GM12878 (cell line): ENCODE data around the gene TOMM22. TPM values are rescaled to one million over a fixed set of nuclear protein-coding genes. Genes with fewer than 3 reads are reported as not detected.

Experiments
- ASH2L ChIP-seq: fragments of 300-600, 200-600 bp; sonication (generic); IDR thresholded peaks from 2 replicates; pipeline ENCODE4 v1.6.1; 2017; ENCODE audit warnings: low read depth, mild to moderate bottlenecking, borderline replicate concordance
- CBX3 ChIP-seq: fragments of 200-600 bp; sonication (generic); IDR thresholded peaks from 2 replicates; pipeline ENCODE4 v1.6.1; 2016; ENCODE audit warnings: low read depth, borderline replicate concordance
- CBX5 ChIP-seq: sonication (generic); IDR thresholded peaks from 2 replicates; pipeline ENCODE4 v1.6.1; 2016; ENCODE audit warnings: low read depth, moderate library complexity, mild to moderate bottlenecking, inconsistent platforms
- JUNB ChIP-seq: IDR thresholded peaks from 2 replicates; pipeline ENCODE4 v1.6.1; 2016; ENCODE audit warnings: antibody characterized with exemption, mild to moderate bottlenecking
- LARP7 ChIP-seq: fragments of 450-650 bp; IDR thresholded peaks from 2 replicates; pipeline ENCODE4 v1.6.1; 2017; ENCODE audit warnings: mild to moderate bottlenecking
- PML ChIP-seq: IDR thresholded peaks from 2 replicates; pipeline ENCODE4 v1.6.1; 2012; ENCODE audit warnings: low read length, inconsistent platforms
- RAD51 ChIP-seq: fragments of 450-650 bp; IDR thresholded peaks from 2 replicates; pipeline ENCODE4 v1.6.1; 2016; ENCODE audit warnings: moderate library complexity, mild to moderate bottlenecking, inconsistent platforms
- RBBP5 ChIP-seq: fragments of 200-600 bp; sonication (generic); conservative IDR thresholded peaks from 2 replicates; pipeline ENCODE4 v1.6.1; 2016
- SPI1 ChIP-seq: IDR thresholded peaks from 2 replicates; pipeline ENCODE4 v1.6.1; 2011; ENCODE audit warnings: low read depth, mild to moderate bottlenecking, low read length, moderate library complexity, borderline replicate concordance; ENCODE audit not compliant: insufficient read depth
- TAF1 ChIP-seq: IDR thresholded peaks from 2 replicates; pipeline ENCODE4 v1.6.1; 2011; ENCODE audit warnings: mild to moderate bottlenecking, low read depth, low read length, borderline replicate concordance
- TCF3 ChIP-seq: IDR thresholded peaks from 2 replicates; pipeline ENCODE4 v1.6.1; 2012; ENCODE audit warnings: low read depth, mild to moderate bottlenecking, low read length, borderline replicate concordance; ENCODE audit not compliant: insufficient read depth
- ZNF207 ChIP-seq: fragments of 450-650 bp; IDR thresholded peaks from 2 replicates; pipeline ENCODE4 v1.6.1; 2014; ENCODE audit warnings: antibody characterized with exemption, mild to moderate bottlenecking, borderline replicate concordance
- ZNF24 ChIP-seq: fragments of 450-650 bp; IDR thresholded peaks from 2 replicates; pipeline ENCODE4 v1.6.1; 2017; ENCODE audit warnings: antibody characterized with exemption, mild to moderate bottlenecking
- polyA plus RNA-seq, 11 experiments: library from polyadenylated mRNA; depleted of rRNA in 4 of 11; unstranded in 6 of 11; stranded (reverse) in 5 of 11; fragments of >200 nt; fragmentation: Nextera tagmentation in 4 of 11; fragmentation: Illumina TruSeq in 1 of 11; extraction: Ambion mirVana in 4 of 11; extraction: Trizol in 1 of 11; gene quantifications; 1 replicate in 1 of 11; 2 replicates in 10 of 11; pipeline versions ENCODE4 v1.2.1 to v1.2.3, GENCODE V29; 2011 to 2016; ENCODE audit warnings: inconsistent platforms in 2 of 11, missing spikeins in 2 of 11, low read depth in 1 of 11
- total RNA-seq, 4 experiments: library from RNA; depleted of rRNA in 3 of 4; stranded (reverse); fragments of >200 nt in 3 of 4; fragmentation: Illumina TruSeq in 1 of 4; extraction: Trizol in 1 of 4; gene quantifications; 2 replicates each; pipeline versions ENCODE4 v1.2.1 to v1.2.3, GENCODE V29; 2013 to 2021
- TF ChIP-seq, protein P1 (sequence below), 3 experiments: IDR thresholded peaks in 2 of 3; conservative IDR thresholded peaks in 1 of 3; 2 replicates each; pipeline ENCODE4 v1.5.1; 2011; ENCODE audit warnings: low read depth in 3 of 3, low read length in 3 of 3, mild to moderate bottlenecking in 3 of 3, control low read depth in 2 of 3, moderate library complexity in 2 of 3, inconsistent platforms in 1 of 3, mixed read lengths in 1 of 3; ENCODE audit not compliant: control insufficient read depth in 2 of 3, insufficient read depth in 1 of 3; ENCODE audit errors: extremely low read depth in 1 of 3
- TF ChIP-seq, protein P2 (sequence below): fragments of 450-650 bp; formaldehyde crosslinking; IDR thresholded peaks from 2 replicates; pipeline ENCODE4 v1.4.0; 2022; ENCODE audit warnings: mild to moderate bottlenecking, moderate library complexity
- TF ChIP-seq, protein P3 (sequence below): IDR thresholded peaks from 2 replicates; pipeline ENCODE4 v1.6.1; 2012; ENCODE audit warnings: improper control_type of control experiment, low read depth, low read length; ENCODE audit not compliant: insufficient replicate concordance
- TF ChIP-seq, protein P4 (sequence below): fragments of 450-650 bp; IDR thresholded peaks from 2 replicates; pipeline ENCODE4 v1.6.1; 2017; ENCODE audit warnings: low read depth, mild to moderate bottlenecking, moderate library complexity

TOMM22 gene
- total and polyA plus RNA-seq, 10 of the 15 experiments (the other 5 are each of a cell fraction or from before 2014, with no cell fraction given): 37.6 to 197 (median 94.9) TPM

DNA sequence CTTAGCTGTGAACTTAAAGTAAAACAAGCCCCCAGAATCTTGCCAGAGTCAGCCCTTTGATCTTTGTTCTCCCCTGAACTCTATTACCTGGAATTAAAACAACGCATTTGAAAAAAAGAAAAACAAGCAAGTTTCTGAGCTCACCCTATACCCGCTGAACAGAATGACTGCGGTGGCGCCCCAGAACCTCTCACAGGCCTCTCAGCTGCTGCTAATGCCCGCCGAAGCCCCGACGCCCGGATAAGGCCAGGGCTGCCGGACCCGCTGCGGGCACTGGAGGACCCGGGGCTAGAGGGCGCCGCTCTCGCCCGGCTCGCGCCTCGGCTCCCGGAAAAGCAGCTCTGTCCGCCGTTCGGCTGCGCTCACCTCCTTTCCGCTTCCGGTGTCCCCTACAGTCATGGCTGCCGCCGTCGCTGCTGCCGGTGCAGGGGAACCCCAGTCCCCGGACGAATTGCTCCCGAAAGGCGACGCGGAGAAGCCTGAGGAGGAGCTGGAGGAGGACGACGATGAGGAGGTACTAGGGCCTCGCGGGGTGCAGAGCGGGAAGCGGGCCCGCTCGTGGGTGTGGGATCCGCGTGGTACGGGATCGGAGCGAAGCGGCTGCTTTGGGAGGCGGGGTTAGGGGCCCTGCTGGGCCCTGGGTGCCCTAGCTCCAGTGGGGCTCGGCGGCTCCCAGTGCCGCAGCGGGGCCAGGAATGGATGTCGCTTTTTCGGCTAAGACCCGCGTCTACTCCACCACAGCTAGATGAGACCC is at the start of gene TOMM22 (continued):
- TF ChIP-seq TCF3: peak; percentile 62; the same call in 1 of the 2 replicates
- TF ChIP-seq LARP7: peak; percentile 94
- TF ChIP-seq, protein P1, sequence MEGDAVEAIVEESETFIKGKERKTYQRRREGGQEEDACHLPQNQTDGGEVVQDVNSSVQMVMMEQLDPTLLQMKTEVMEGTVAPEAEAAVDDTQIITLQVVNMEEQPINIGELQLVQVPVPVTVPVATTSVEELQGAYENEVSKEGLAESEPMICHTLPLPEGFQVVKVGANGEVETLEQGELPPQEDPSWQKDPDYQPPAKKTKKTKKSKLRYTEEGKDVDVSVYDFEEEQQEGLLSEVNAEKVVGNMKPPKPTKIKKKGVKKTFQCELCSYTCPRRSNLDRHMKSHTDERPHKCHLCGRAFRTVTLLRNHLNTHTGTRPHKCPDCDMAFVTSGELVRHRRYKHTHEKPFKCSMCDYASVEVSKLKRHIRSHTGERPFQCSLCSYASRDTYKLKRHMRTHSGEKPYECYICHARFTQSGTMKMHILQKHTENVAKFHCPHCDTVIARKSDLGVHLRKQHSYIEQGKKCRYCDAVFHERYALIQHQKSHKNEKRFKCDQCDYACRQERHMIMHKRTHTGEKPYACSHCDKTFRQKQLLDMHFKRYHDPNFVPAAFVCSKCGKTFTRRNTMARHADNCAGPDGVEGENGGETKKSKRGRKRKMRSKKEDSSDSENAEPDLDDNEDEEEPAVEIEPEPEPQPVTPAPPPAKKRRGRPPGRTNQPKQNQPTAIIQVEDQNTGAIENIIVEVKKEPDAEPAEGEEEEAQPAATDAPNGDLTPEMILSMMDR (IDR thresholded peaks at IDR 0.05 in 2 of 3, conservative IDR thresholded peaks at IDR 0.05 in 1 of 3; ENCODE audit: control insufficient read depth in 2 of 3, extremely low read depth in 1 of 3, insufficient read depth in 1 of 3, low read depth in 3 of 3, low read length in 3 of 3): peak; percentile 77 to 92 (median 81)
- TF ChIP-seq, protein P2, sequence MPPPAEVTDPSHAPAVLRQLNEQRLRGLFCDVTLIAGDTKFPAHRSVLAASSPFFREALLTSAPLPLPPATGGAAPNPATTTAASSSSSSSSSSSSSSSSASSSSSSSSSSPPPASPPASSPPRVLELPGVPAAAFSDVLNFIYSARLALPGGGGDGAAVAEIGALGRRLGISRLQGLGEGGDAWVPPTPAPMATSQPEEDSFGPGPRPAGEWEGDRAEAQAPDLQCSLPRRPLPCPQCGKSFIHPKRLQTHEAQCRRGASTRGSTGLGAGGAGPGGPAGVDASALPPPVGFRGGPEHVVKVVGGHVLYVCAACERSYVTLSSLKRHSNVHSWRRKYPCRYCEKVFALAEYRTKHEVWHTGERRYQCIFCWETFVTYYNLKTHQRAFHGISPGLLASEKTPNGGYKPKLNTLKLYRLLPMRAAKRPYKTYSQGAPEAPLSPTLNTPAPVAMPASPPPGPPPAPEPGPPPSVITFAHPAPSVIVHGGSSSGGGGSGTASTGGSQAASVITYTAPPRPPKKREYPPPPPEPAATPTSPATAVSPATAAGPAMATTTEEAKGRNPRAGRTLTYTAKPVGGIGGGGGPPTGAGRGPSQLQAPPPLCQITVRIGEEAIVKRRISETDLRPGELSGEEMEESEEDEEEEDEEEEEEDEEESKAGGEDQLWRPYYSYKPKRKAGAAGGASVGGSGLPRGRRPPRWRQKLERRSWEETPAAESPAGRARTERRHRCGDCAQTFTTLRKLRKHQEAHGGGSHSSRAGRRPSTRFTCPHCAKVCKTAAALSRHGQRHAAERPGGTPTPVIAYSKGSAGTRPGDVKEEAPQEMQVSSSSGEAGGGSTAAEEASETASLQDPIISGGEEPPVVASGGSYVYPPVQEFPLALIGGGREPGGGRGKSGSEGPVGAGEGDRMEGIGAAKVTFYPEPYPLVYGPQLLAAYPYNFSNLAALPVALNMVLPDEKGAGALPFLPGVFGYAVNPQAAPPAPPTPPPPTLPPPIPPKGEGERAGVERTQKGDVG: no peak
- TF ChIP-seq TAF1: peak; percentile 95
- peak; percentile 97 for TF ChIP-seq ZNF207
- no peak for TF ChIP-seq SPI1
- TF ChIP-seq, protein P3, sequence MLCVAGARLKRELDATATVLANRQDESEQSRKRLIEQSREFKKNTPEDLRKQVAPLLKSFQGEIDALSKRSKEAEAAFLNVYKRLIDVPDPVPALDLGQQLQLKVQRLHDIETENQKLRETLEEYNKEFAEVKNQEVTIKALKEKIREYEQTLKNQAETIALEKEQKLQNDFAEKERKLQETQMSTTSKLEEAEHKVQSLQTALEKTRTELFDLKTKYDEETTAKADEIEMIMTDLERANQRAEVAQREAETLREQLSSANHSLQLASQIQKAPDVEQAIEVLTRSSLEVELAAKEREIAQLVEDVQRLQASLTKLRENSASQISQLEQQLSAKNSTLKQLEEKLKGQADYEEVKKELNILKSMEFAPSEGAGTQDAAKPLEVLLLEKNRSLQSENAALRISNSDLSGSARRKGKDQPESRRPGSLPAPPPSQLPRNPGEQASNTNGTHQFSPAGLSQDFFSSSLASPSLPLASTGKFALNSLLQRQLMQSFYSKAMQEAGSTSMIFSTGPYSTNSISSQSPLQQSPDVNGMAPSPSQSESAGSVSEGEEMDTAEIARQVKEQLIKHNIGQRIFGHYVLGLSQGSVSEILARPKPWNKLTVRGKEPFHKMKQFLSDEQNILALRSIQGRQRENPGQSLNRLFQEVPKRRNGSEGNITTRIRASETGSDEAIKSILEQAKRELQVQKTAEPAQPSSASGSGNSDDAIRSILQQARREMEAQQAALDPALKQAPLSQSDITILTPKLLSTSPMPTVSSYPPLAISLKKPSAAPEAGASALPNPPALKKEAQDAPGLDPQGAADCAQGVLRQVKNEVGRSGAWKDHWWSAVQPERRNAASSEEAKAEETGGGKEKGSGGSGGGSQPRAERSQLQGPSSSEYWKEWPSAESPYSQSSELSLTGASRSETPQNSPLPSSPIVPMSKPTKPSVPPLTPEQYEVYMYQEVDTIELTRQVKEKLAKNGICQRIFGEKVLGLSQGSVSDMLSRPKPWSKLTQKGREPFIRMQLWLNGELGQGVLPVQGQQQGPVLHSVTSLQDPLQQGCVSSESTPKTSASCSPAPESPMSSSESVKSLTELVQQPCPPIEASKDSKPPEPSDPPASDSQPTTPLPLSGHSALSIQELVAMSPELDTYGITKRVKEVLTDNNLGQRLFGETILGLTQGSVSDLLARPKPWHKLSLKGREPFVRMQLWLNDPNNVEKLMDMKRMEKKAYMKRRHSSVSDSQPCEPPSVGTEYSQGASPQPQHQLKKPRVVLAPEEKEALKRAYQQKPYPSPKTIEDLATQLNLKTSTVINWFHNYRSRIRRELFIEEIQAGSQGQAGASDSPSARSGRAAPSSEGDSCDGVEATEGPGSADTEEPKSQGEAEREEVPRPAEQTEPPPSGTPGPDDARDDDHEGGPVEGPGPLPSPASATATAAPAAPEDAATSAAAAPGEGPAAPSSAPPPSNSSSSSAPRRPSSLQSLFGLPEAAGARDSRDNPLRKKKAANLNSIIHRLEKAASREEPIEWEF: no peak
- TF ChIP-seq CBX5: peak; percentile 77
- peak; percentile 87; the same call in 1 of the 2 replicates for TF ChIP-seq RBBP5
- peak; percentile 84; the same call in 1 of the 2 replicates for TF ChIP-seq ASH2L
- peak; percentile 45; the same call in 1 of the 2 replicates for TF ChIP-seq ZNF24
- TF ChIP-seq JUNB: no peak
- TF ChIP-seq RAD51: no peak
- peak; percentile 87; the same call in 1 of the 2 replicates for TF ChIP-seq PML
- TF ChIP-seq, protein P4, sequence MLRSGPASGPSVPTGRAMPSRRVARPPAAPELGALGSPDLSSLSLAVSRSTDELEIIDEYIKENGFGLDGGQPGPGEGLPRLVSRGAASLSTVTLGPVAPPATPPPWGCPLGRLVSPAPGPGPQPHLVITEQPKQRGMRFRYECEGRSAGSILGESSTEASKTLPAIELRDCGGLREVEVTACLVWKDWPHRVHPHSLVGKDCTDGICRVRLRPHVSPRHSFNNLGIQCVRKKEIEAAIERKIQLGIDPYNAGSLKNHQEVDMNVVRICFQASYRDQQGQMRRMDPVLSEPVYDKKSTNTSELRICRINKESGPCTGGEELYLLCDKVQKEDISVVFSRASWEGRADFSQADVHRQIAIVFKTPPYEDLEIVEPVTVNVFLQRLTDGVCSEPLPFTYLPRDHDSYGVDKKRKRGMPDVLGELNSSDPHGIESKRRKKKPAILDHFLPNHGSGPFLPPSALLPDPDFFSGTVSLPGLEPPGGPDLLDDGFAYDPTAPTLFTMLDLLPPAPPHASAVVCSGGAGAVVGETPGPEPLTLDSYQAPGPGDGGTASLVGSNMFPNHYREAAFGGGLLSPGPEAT: peak; percentile 100
- TF ChIP-seq CBX3: no peak
